OCI-LY1 (cell line): Measurements from ENCODE around the gene MACROD2.

Experiments
- H2AFZ ChIP-seq: fragments of 200-600 bp; sonication (generic), shearing (Covaris generic); 2 replicates; pipeline ENCODE4 v1.6.0; 2014; ENCODE audit warnings: antibody characterized with exemption, mild to moderate bottlenecking, low read length
- H3F3A ChIP-seq: fragments of 200-600 bp; sonication (generic), shearing (Covaris generic); 2 replicates; pipeline ENCODE4 v1.6.0; 2014; ENCODE audit warnings: mild to moderate bottlenecking, antibody characterized with exemption, low read length, moderate library complexity; ENCODE audit not compliant: insufficient read depth
- H3K27ac ChIP-seq: fragments of 200-600 bp; sonication (generic); 2 replicates; pipeline ENCODE4 v1.5.1; 2014; ENCODE audit warnings: low read length, mixed run types, mild to moderate bottlenecking, low read depth; ENCODE audit not compliant: poor library complexity, severe bottlenecking
- H3K27me3 ChIP-seq: fragments of 200-600 bp; sonication (generic); 2 replicates; pipeline ENCODE4 v1.6.0; 2014; ENCODE audit warnings: antibody characterized with exemption, mild to moderate bottlenecking, low read length, moderate library complexity; ENCODE audit not compliant: insufficient read depth
- H3K36me3 ChIP-seq: fragments of 200-600 bp; sonication (generic); 2 replicates; pipeline ENCODE4 v1.6.1; 2014; ENCODE audit warnings: mild to moderate bottlenecking, antibody characterized with exemption, low read length, moderate library complexity, mixed read lengths; ENCODE audit not compliant: insufficient read depth
- H3K4me1 ChIP-seq: fragments of 200-600 bp; sonication (generic); 2 replicates; pipeline ENCODE4 v1.5.1; 2014; ENCODE audit warnings: mild to moderate bottlenecking, low read length, moderate library complexity; ENCODE audit not compliant: insufficient read depth, severe bottlenecking
- H3K4me2 ChIP-seq: fragments of 200-600 bp; sonication (generic), shearing (Covaris generic); 2 replicates; pipeline ENCODE4 v1.6.1; 2014; ENCODE audit warnings: low read length
- H3K4me3 ChIP-seq: fragments of 200-600 bp; sonication (generic); 2 replicates; pipeline ENCODE4 v1.5.1; 2014; ENCODE audit warnings: low read length, low read depth, mild to moderate bottlenecking, mixed read lengths; ENCODE audit not compliant: poor library complexity, severe bottlenecking
- H3K79me2 ChIP-seq: fragments of 200-600 bp; shearing (Covaris generic); 2 replicates; pipeline ENCODE4 v1.6.1; 2016; ENCODE audit warnings: mixed run types, low read length, mixed read lengths; ENCODE audit not compliant: insufficient read depth
- H3K9ac ChIP-seq: fragments of 200-600 bp; sonication (generic), shearing (Covaris generic); 2 replicates; pipeline ENCODE4 v1.6.1; 2014; ENCODE audit warnings: mild to moderate bottlenecking, low read length, mixed read lengths
- H3K9me2 ChIP-seq: fragments of 200-600 bp; sonication (generic), shearing (Covaris generic); 2 replicates; pipeline ENCODE4 v1.6.1; 2014; ENCODE audit warnings: low read depth, mild to moderate bottlenecking, low read length, mixed read lengths
- H3K9me3 ChIP-seq: fragments of 200-600 bp; shearing (Covaris generic); 2 replicates; pipeline ENCODE4 v1.6.1; 2014; ENCODE audit warnings: low read length, mixed read lengths
- H4K20me1 ChIP-seq: fragments of 200-600 bp; sonication (generic), shearing (Covaris generic); 2 replicates; pipeline ENCODE4 v1.6.0; 2016; ENCODE audit warnings: mild to moderate bottlenecking, low read length; ENCODE audit not compliant: insufficient read depth
- EZH2 ChIP-seq: fragments of 200-600 bp; sonication (generic), shearing (Covaris generic); IDR thresholded peaks from 2 replicates; pipeline ENCODE4 v1.8.0; 2017; ENCODE audit warnings: borderline replicate concordance, mixed run types, mild to moderate bottlenecking, antibody characterized with exemption, low read length, moderate library complexity, mixed read lengths
- TF ChIP-seq, protein P1 (sequence below): fragments of 200-600 bp; sonication (generic), shearing (Covaris generic); IDR thresholded peaks from 2 replicates; pipeline ENCODE4 v1.5.1; 2017; ENCODE audit warnings: mild to moderate bottlenecking, antibody characterized with exemption, low read length, moderate library complexity, mixed read lengths

MACROD2 gene

GRCh38 chr20:15561070-15561569 lies 1565.8 kb downstream of the MACROD2 start:
- Histone ChIP-seq H3K4me2 (no peak overlapping the region), H3K36me3 (no peaks in the 10 kb centered on the region), H3K9me2 (no peaks in the 10 kb centered on the region)

GRCh38 chr20:15561707-15562404 lies 1566.5 kb downstream of the MACROD2 start:
- H3K27ac ChIP-seq = no peak overlapping the region
- no peak overlapping the region for H3K4me2 ChIP-seq
- no peak for TF ChIP-seq EZH2
- no peaks in the 10 kb centered on the region for H3K27me3 ChIP-seq
- H3K79me2 ChIP-seq = no peaks in the 10 kb centered on the region
- no peak overlapping the region for H2AFZ ChIP-seq
- H3K4me3 ChIP-seq = no peak overlapping the region
- no peaks in the 10 kb centered on the region for H3K36me3 ChIP-seq
- H3F3A ChIP-seq = no peaks in the 10 kb centered on the region
- no peaks in the 10 kb centered on the region for H3K9me3 ChIP-seq
- no peak overlapping the region for H3K9ac ChIP-seq
- no peaks in the 10 kb centered on the region for H3K4me1 ChIP-seq
- H3K9me2 ChIP-seq = no peaks in the 10 kb centered on the region
- no peaks in the 10 kb centered on the region for H4K20me1 ChIP-seq

More at GRCh38 chr20:15561070-15561569, 1565.8 kb downstream of the MACROD2 start:
- H3K9ac ChIP-seq = no peak overlapping the region
- H3K9me3 ChIP-seq = no peaks in the 10 kb centered on the region
- H3F3A ChIP-seq = no peaks in the 10 kb centered on the region
- H4K20me1 ChIP-seq = no peaks in the 10 kb centered on the region
- no peaks in the 10 kb centered on the region for H3K27me3 ChIP-seq
- no peak overlapping the region for H2AFZ ChIP-seq
- no peaks in the 10 kb centered on the region for H3K79me2 ChIP-seq
- no peak overlapping the region for H3K4me3 ChIP-seq
- no peak for TF ChIP-seq EZH2
- TF ChIP-seq, protein P1, sequence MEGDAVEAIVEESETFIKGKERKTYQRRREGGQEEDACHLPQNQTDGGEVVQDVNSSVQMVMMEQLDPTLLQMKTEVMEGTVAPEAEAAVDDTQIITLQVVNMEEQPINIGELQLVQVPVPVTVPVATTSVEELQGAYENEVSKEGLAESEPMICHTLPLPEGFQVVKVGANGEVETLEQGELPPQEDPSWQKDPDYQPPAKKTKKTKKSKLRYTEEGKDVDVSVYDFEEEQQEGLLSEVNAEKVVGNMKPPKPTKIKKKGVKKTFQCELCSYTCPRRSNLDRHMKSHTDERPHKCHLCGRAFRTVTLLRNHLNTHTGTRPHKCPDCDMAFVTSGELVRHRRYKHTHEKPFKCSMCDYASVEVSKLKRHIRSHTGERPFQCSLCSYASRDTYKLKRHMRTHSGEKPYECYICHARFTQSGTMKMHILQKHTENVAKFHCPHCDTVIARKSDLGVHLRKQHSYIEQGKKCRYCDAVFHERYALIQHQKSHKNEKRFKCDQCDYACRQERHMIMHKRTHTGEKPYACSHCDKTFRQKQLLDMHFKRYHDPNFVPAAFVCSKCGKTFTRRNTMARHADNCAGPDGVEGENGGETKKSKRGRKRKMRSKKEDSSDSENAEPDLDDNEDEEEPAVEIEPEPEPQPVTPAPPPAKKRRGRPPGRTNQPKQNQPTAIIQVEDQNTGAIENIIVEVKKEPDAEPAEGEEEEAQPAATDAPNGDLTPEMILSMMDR = no peak
- H3K27ac ChIP-seq = no peak overlapping the region
- H3K4me1 ChIP-seq = no peaks in the 10 kb centered on the region

GRCh38 chr20:15563836-15564235 lies 1568.5 kb downstream of the MACROD2 start:
- no peaks in the 10 kb centered on the region for H3K9me2 ChIP-seq
- no peak overlapping the region for H3K9ac ChIP-seq
- TF ChIP-seq, protein P1 = no peak
- no peak overlapping the region for H3K4me3 ChIP-seq
- H3K27me3 ChIP-seq = no peaks in the 10 kb centered on the region
- no peaks in the 10 kb centered on the region for H3K9me3 ChIP-seq
- no peaks in the 10 kb centered on the region for H3K79me2 ChIP-seq
- no peaks in the 10 kb centered on the region for H4K20me1 ChIP-seq
- no peak overlapping the region for H3K27ac ChIP-seq
- no peaks in the 10 kb centered on the region for H3K36me3 ChIP-seq
- no peaks in the 10 kb centered on the region for H3K4me1 ChIP-seq
- no peaks in the 10 kb centered on the region for H3F3A ChIP-seq
- no peak overlapping the region for H3K4me2 ChIP-seq
- H2AFZ ChIP-seq = no peak overlapping the region

DNA sequence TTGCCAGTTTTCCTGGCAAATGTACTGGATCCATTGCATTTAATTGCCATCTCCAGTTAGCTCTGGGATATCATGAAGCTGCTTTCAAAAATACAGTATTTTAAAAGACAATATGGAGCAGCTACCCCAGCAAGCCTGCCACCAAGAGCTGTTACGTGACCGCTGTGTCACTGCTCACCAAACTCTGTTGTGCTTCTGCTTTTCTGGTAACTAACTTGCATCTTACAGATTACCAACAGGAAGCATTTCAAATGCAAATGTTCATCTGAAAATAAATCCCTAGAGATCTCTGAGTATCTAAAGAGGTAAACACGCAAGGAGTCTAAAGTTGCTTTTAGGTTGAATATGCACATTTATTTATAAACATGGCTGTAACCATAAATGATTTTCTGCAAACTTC lies 1569.7 kb downstream of the MACROD2 start:
- H3K4me2 ChIP-seq = no peak overlapping the region

More for the DNA sequence above, 1569.7 kb downstream of the MACROD2 start:
- Histone ChIP-seq H3K36me3 (no peaks in the 10 kb centered on the region), H2AFZ (no peak overlapping the region), H3K4me3 (no peak overlapping the region), H3F3A (no peaks in the 10 kb centered on the region), H3K27me3 (no peaks in the 10 kb centered on the region), H3K79me2 (no peaks in the 10 kb centered on the region), H3K4me1 (no peaks in the 10 kb centered on the region), H4K20me1 (no peaks in the 10 kb centered on the region), H3K9me3 (no peaks in the 10 kb centered on the region), H3K27ac (no peak overlapping the region), H3K9me2 (no peaks in the 10 kb centered on the region), H3K9ac (no peak overlapping the region)
- TF ChIP-seq, protein P1 = no peak
- TF ChIP-seq EZH2 = no peak
